Tibial artery (tissue), 4 donors: ENCODE results near the gene ADAM19.
A peak's percentile ranks its signal among the peaks of the same experiment; 100 is the strongest.

Experiments used
- DNase-seq, 2 donors: peaks; one replicate each; pipeline ENCODE4 v3.0.0-alpha.2; 2019
- H3K27ac ChIP-seq, 2 donors: fragments of 200-600 bp; sonication (generic) in 1 of 2; 1 replicate in 1 of 2; 2 replicates in 1 of 2; pipeline ENCODE4 v1.5.1; 2018 to 2019; ENCODE audit warnings: mild to moderate bottlenecking in 1 of 2
- H3K27me3 ChIP-seq, 2 donors: fragments of 200-600 bp; sonication (generic) in 1 of 2; one replicate each; pipeline versions ENCODE4 v1.5.1 to v1.6.0; 2016 to 2019
- H3K36me3 ChIP-seq, 3 donors: fragments of 200-600 bp; sonication (generic) in 2 of 3; one replicate each; pipeline ENCODE4 v1.5.1; 2016 to 2019; ENCODE audit warnings: mild to moderate bottlenecking in 2 of 3
- H3K4me1 ChIP-seq, 4 donors: fragments of 200-600 bp; sonication (generic) in 2 of 4; 1 replicate in 3 of 4; 2 replicates in 1 of 4; pipeline ENCODE4 v1.5.1; 2016 to 2019
- H3K4me3 ChIP-seq, 2 donors: fragments of 200-600 bp; sonication (generic) in 1 of 2; 1 replicate in 1 of 2; 2 replicates in 1 of 2; pipeline ENCODE4 v1.5.1; 2018 to 2019; ENCODE audit warnings: mild to moderate bottlenecking in 2 of 2
- H3K9me3 ChIP-seq, 3 donors: fragments of 200-600 bp; sonication (generic) in 1 of 3; one replicate each; pipeline ENCODE4 v1.5.1; 2016 to 2019
- intact Hi-C: fragments of 100-400 bp; cut with DNase I; formaldehyde crosslinking; loops from one replicate; pipeline ENCODE4 v1.15.0; 2023; ENCODE audit warnings: low total_unique reads
- TF ChIP-seq, protein P1 (sequence below), 2 experiments: fragments of 200-600 bp in 1 of 2; fragments of 450-650 bp in 1 of 2; IDR thresholded peaks; one replicate each; pipeline ENCODE4 v1.5.1; 2017 to 2019; ENCODE audit warnings: antibody characterized with exemption in 2 of 2, mild to moderate bottlenecking in 1 of 2, moderate library complexity in 1 of 2

The ADAM19 gene

GRCh38 chr5:157547941-157548512 is 27.5 kb downstream of the ADAM19 start:
- TF ChIP-seq, protein P1, sequence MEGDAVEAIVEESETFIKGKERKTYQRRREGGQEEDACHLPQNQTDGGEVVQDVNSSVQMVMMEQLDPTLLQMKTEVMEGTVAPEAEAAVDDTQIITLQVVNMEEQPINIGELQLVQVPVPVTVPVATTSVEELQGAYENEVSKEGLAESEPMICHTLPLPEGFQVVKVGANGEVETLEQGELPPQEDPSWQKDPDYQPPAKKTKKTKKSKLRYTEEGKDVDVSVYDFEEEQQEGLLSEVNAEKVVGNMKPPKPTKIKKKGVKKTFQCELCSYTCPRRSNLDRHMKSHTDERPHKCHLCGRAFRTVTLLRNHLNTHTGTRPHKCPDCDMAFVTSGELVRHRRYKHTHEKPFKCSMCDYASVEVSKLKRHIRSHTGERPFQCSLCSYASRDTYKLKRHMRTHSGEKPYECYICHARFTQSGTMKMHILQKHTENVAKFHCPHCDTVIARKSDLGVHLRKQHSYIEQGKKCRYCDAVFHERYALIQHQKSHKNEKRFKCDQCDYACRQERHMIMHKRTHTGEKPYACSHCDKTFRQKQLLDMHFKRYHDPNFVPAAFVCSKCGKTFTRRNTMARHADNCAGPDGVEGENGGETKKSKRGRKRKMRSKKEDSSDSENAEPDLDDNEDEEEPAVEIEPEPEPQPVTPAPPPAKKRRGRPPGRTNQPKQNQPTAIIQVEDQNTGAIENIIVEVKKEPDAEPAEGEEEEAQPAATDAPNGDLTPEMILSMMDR (IDR thresholded peaks at IDR 0.05), result no peak

DNA sequence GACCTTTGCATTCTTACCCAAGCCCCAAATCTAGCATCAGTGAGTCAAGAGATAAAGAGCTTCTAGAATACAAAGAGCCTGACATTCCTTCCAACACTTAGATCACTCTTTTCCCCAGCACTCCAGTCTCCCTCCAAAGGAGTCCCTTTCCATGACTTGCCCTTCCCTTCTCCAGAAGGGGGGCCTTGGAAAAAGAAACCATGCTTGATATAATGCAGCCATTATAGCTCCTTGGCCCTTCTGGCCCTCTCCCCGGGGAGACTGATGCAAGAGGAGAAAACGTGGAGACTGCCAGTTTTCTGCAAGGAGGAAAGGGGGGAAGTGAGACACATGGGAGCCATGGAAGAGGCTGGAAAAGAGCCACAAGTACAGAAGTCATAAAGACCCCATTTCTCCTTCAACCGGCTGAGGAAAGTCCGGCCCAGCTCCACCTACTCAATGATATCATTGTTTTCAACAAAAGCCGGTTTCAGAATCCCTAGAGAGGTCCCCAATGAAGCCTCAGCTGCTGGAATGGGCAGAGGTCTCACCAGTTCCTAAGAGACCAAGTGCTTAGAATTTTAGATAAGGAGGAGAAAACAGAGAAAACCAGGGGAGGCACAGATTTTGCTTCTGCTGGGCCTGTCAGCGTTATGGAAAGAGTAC is 29.0 kb downstream of the ADAM19 start:
- TF ChIP-seq, protein P1 (IDR thresholded peaks at IDR 0.05), result no peak
- intact Hi-C loops, result no loop called here
- DNase-seq, result no peak
- peak overlapping the region; percentile 38 to 62 for H3K27ac ChIP-seq
- no peaks in the 10 kb centered on the region for H3K36me3 ChIP-seq
- no peaks in the 10 kb centered on the region for H3K9me3 ChIP-seq
- H3K4me3 ChIP-seq, result no peak overlapping the region
- peaks cover 0 to 91% (median 57%) of the 10 kb centered on the region in 4 donors for H3K4me1 ChIP-seq
- no peaks in the 10 kb centered on the region for H3K27me3 ChIP-seq

More at GRCh38 chr5:157547941-157548512, 27.5 kb downstream of the ADAM19 start:
- H3K36me3 ChIP-seq, result no peaks in the 10 kb centered on the region
- DNase-seq, result no peak
- no peak overlapping the region for H3K4me3 ChIP-seq
- no peaks in the 10 kb centered on the region for H3K27me3 ChIP-seq
- peak overlapping the region; percentile 56 to 62 for H3K27ac ChIP-seq
- intact Hi-C loops, result no loop called here
- no peaks in the 10 kb centered on the region for H3K9me3 ChIP-seq
- peaks cover 0 to 77% (median 44%) of the 10 kb centered on the region in 4 donors for H3K4me1 ChIP-seq

GRCh38 chr5:157545610-157546310 is 29.8 kb downstream of the ADAM19 start:
- H3K9me3 ChIP-seq, result no peaks in the 10 kb centered on the region
- intact Hi-C loops, result no loop called here
- no peak for DNase-seq
- TF ChIP-seq, protein P1 (IDR thresholded peaks at IDR 0.05), result no peak
- H3K4me3 ChIP-seq, result no peak overlapping the region
- no peaks in the 10 kb centered on the region for H3K36me3 ChIP-seq
- peak overlapping the region; percentile 12 to 62 for H3K27ac ChIP-seq
- H3K27me3 ChIP-seq, result no peaks in the 10 kb centered on the region
- peaks cover 0 to 100% (median 65%) of the 10 kb centered on the region in 4 donors for H3K4me1 ChIP-seq

GRCh38 chr5:157544623-157544989 is 31.0 kb downstream of the ADAM19 start:
- intact Hi-C loops, result no loop called here
- Histone ChIP-seq H3K27me3 (no peaks in the 10 kb centered on the region), H3K36me3 (no peaks in the 10 kb centered on the region), H3K4me1 (peaks cover 0 to 100% (median 70%) of the 10 kb centered on the region in 4 donors), H3K4me3 (no peak overlapping the region), H3K9me3 (no peaks in the 10 kb centered on the region), H3K27ac (peak overlapping the region; percentile 62 to 65)
- no peak for DNase-seq
- TF ChIP-seq, protein P1 (IDR thresholded peaks at IDR 0.05), result no peak

DNA sequence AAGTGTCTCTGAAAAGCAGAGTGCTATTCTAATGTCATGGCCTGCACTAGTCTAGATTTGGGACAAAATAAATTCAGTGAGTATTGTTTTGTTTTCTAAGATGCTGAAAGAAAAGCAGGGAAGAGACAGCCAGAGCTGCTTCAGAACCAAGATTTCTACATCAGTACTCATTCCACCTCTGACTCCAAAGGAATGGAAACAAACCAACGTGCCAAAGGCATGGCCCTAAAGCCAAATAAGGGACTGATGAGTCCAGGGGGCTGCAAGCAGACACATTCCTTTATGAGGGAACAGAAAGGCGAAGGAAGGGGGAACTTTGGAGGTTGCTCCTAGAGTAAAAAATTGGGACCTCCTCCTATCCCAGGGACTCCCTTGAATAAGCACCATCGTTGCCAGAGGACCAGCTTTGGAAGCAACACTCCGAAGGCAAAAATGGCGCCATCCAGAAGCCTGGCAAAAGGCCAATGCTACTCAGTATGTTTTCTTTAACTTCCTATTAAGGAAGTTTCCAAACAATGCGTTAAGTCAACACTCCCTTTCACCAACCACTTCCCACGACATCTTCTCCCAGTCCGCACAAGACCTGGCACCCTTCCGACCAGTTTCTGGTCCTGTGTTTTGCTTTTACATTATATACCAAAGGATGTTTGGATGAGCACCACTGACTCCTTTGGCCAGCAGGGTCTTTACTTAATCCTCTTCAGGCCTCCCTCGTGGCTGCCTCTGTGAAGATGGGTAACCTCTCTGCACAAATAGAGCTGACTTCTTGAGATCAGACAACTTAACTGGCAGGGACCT is 31.6 kb downstream of the ADAM19 start:
- no peaks in the 10 kb centered on the region for H3K36me3 ChIP-seq
- H3K4me3 ChIP-seq, result no peak overlapping the region
- intact Hi-C loops, result no loop called here
- TF ChIP-seq, protein P1 (IDR thresholded peaks at IDR 0.05), result no peak
- H3K9me3 ChIP-seq, result no peaks in the 10 kb centered on the region
- no peaks in the 10 kb centered on the region for H3K27me3 ChIP-seq
- peaks cover 0 to 100% (median 67%) of the 10 kb centered on the region in 4 donors for H3K4me1 ChIP-seq
- peak overlapping the region; percentile 62 to 65 for H3K27ac ChIP-seq
- DNase-seq, result peak in 1 of 2 donors; percentile 66
